GM12875 (cell line): Measurements from ENCODE around the gene TAS2R10.
"Not testable (repeated sequence)": the region's sequence is repeated elsewhere in the genome, so short reads cannot be mapped to it uniquely, and the experiment has no call there.

Source experiments
- H3K4me3 ChIP-seq: one replicate; pipeline ENCODE4 v1.5.1; 2011; ENCODE audit warnings: low read depth, low read length, control low read depth
- CTCF ChIP-seq: IDR thresholded peaks from 2 replicates; pipeline ENCODE4 v1.5.1; 2011; ENCODE audit warnings: low read depth, mild to moderate bottlenecking, control low read depth, inconsistent platforms, low read length, moderate library complexity, borderline replicate concordance; ENCODE audit not compliant: insufficient read depth

Gene TAS2R10

DNA sequence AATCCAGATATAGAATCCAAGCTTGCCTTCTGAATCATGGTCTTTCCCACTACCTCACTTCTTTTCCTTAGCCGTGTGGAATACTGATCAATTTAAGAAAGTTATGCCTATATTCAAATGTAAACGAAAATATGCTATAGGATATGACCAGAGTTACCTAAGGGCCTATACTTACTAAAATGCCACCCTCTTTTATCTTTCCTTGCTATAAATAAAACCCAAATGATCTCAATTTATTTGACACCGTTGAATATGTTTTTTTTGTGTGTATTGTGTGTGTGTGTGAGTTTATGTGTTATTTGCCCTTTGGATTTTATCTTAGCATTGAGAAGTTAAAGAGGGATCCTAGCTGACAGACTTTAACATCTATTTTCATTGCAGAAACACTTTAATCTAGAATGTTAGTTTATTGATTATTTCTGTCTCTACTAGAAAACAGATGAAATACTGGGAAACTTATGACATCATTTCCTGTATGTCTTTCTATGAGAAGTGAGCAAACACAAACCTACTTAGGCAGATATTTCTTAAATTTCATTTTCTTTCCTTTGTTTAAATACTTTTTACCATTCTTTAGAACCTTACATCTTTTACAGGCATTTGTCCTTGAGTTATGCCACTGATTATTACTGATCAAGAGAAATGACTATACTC, 14.1 kb downstream of the TAS2R10 start:
- no peak for TF ChIP-seq CTCF

GRCh38 chr12:10810068-10810467, 16.1 kb downstream of the TAS2R10 start, which contains the start of gene TAS2R9:
TSS of gene TAS2R9 (minus strand) at chr12:10810168. CDS start at chr12:10810075, 93 bp downstream.
- H3K4me3 ChIP-seq, result no peak within 1 kb of the TSS
- no peak for TF ChIP-seq CTCF

More for the DNA sequence above, 14.1 kb downstream of the TAS2R10 start:
- H3K4me3 ChIP-seq, result no peak overlapping the region

- TF ChIP-seq CTCF, result no peak
- H3K4me3 ChIP-seq, result no peak within 1 kb of the TSS
Measured at GRCh38 chr12:10807186-10807585, 19.0 kb downstream of the TAS2R10 start, which contains the start of gene TAS2R8. TSS of gene TAS2R8 (minus strand) at chr12:10807286. CDS start at chr12:10806980, 306 bp downstream.

DNA sequence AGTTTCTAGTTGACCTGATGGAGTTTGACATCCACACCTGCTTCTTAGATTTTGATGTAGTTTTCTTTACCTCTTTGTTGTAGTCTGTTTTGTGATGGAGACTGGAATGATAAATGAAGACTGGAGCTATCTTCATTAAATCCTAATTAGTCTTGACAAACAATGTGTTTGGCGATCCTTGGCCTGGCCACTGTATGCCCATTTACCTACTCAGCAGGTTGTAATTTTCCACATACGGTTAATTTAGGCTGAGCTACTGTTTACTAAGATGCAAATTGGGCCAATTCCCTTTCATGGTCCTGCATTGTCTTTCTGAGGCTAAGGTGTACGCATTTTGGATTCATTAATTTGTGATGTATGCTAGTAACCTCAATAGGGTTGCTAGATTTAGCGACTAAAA, 23.6 kb downstream of the TAS2R10 start, which contains the start of gene TAS2R7:
Gene TAS2R7, minus strand, starts transcription at position 41 of the 400 bp plus-strand sequence. CDS start 57 bp downstream, outside the sequence.
- no peak for TF ChIP-seq CTCF
- no peak within 1 kb of the TSS for H3K4me3 ChIP-seq

DNA sequence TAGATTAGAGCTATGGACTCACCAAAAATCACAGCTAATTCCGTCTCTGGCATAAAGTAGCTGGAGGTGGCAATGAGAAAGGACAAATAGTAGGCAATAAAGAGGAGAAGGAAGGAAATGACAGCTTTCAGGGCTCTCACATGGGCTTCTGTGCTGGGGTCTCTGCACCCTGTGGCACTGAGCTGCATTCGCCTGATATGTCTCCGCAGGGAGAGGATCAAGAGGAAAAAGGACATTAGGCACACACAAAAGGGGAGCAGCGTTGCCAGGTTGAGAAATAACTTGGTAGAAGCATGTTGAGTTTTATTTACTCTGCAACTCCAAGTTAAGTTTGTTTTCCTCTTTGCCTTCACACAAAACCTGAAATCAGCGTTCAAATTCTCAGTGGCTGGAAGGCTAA, 24.4 kb downstream of the TAS2R10 start:
- no peak for TF ChIP-seq CTCF
- no peak overlapping the region for H3K4me3 ChIP-seq

- H3K4me3 ChIP-seq, result no peak overlapping the region
- TF ChIP-seq CTCF, result no peak
Measured at GRCh38 chr12:10794222-10794621, 31.9 kb downstream of the TAS2R10 start.

GRCh38 chr12:10791769-10792168, 34.4 kb downstream of the TAS2R10 start:
- H3K4me3 ChIP-seq, result not testable (repeated sequence)
